ENCODE data around the gene FAM180A. TPM values are rescaled to one million over a fixed set of nuclear protein-coding genes. Genes with fewer than 3 reads are reported as not detected.
"Not testable (repeated sequence)": the region's sequence is repeated elsewhere in the genome, so short reads cannot be mapped to it uniquely, and the experiment has no call there.

FAM180A gene
- total RNA-seq, 2 donors from 2014 or later: not detected

- Mint-ChIP-seq H3K27me3 (ENCODE audit: low read depth) (peaks cover 21% of the 10 kb centered on the region), H3K4me3 (no peak overlapping the region), H3K4me1 (ENCODE audit: low read depth) (no peaks in the 10 kb centered on the region), H3K36me3 (ENCODE audit: insufficient read depth in 2 of 2) (no peaks in the 10 kb centered on the region), H3K9me3 (no peaks in the 10 kb centered on the region), H3K27ac (no peak overlapping the region)
- no peak for ATAC-seq (replicated peaks in 1 of 2)
- no peak for DNase-seq
Measured at GRCh38 chr7:135743907-135744731, 4.5 kb downstream of the FAM180A start.

GRCh38 chr7:135742371-135742770 is 6.2 kb downstream of the FAM180A start:
- no peak overlapping the region for H3K27ac Mint-ChIP-seq
- DNase-seq (no peak), ATAC-seq (replicated peaks in 1 of 2) (no peak)
- H3K9me3 Mint-ChIP-seq: no peaks in the 10 kb centered on the region
- H3K36me3 Mint-ChIP-seq (ENCODE audit: insufficient read depth in 2 of 2): no peaks in the 10 kb centered on the region
- no peak overlapping the region for H3K4me3 Mint-ChIP-seq
- H3K27me3 Mint-ChIP-seq (ENCODE audit: low read depth): peaks cover 21% of the 10 kb centered on the region
- no peaks in the 10 kb centered on the region for H3K4me1 Mint-ChIP-seq (ENCODE audit: low read depth)

GRCh38 chr7:135741905-135742304 is 6.7 kb downstream of the FAM180A start:
- Mint-ChIP-seq H3K27me3 (ENCODE audit: low read depth) (peaks cover 21% of the 10 kb centered on the region), H3K9me3 (no peaks in the 10 kb centered on the region), H3K4me3 (no peak overlapping the region), H3K4me1 (ENCODE audit: low read depth) (no peaks in the 10 kb centered on the region), H3K27ac (no peak overlapping the region), H3K36me3 (ENCODE audit: insufficient read depth in 2 of 2) (no peaks in the 10 kb centered on the region)
- ATAC-seq (replicated peaks in 1 of 2) (no peak), DNase-seq (no peak)

- Mint-ChIP-seq H3K36me3 (ENCODE audit: insufficient read depth in 2 of 2) (no peaks in the 10 kb centered on the region), H3K4me1 (ENCODE audit: low read depth) (no peaks in the 10 kb centered on the region), H3K4me3 (no peak overlapping the region), H3K27me3 (ENCODE audit: low read depth) (peaks cover 21% of the 10 kb centered on the region), H3K27ac (no peak overlapping the region), H3K9me3 (no peaks in the 10 kb centered on the region)
- no peak for ATAC-seq (replicated peaks in 1 of 2)
- DNase-seq: no peak
Measured at GRCh38 chr7:135740889-135741288, 7.7 kb downstream of the FAM180A start.

GRCh38 chr7:135737306-135737647 is 11.3 kb downstream of the FAM180A start:
- H3K27me3 Mint-ChIP-seq (ENCODE audit: low read depth): peaks cover 11% of the 10 kb centered on the region
- H3K9me3 Mint-ChIP-seq; ATAC-seq (replicated peaks in 1 of 2); H3K36me3 Mint-ChIP-seq (ENCODE audit: insufficient read depth in 2 of 2); H3K4me3 Mint-ChIP-seq; H3K27ac Mint-ChIP-seq; H3K4me1 Mint-ChIP-seq (ENCODE audit: low read depth); DNase-seq: not testable (repeated sequence)

GRCh38 chr7:135736586-135737305 is 11.9 kb downstream of the FAM180A start:
- Mint-ChIP-seq H3K4me3 (no peak overlapping the region), H3K27ac (no peak overlapping the region), H3K4me1 (ENCODE audit: low read depth) (no peaks in the 10 kb centered on the region), H3K9me3 (no peaks in the 10 kb centered on the region), H3K27me3 (ENCODE audit: low read depth) (peaks cover 6% of the 10 kb centered on the region), H3K36me3 (ENCODE audit: insufficient read depth in 2 of 2) (no peaks in the 10 kb centered on the region)
- DNase-seq (no peak), ATAC-seq (replicated peaks in 1 of 2) (no peak)

GRCh38 chr7:135734343-135734689 is 14.3 kb downstream of the FAM180A start:
- Mint-ChIP-seq H3K4me3 (no peak overlapping the region), H3K9me3 (no peaks in the 10 kb centered on the region), H3K27me3 (ENCODE audit: low read depth) (no peaks in the 10 kb centered on the region), H3K36me3 (ENCODE audit: insufficient read depth in 2 of 2) (no peaks in the 10 kb centered on the region), H3K4me1 (ENCODE audit: low read depth) (no peaks in the 10 kb centered on the region), H3K27ac (no peak overlapping the region)
- DNase-seq (no peak), ATAC-seq (replicated peaks in 1 of 2) (no peak)

- no peaks in the 10 kb centered on the region for H3K36me3 Mint-ChIP-seq (ENCODE audit: insufficient read depth in 2 of 2)
- no peak overlapping the region for H3K4me3 Mint-ChIP-seq
- ATAC-seq (replicated peaks in 1 of 2) (no peak), DNase-seq (no peak)
- H3K9me3 Mint-ChIP-seq: no peaks in the 10 kb centered on the region
- H3K27ac Mint-ChIP-seq: no peak overlapping the region
- H3K27me3 Mint-ChIP-seq (ENCODE audit: low read depth): no peaks in the 10 kb centered on the region
- H3K4me1 Mint-ChIP-seq (ENCODE audit: low read depth): no peaks in the 10 kb centered on the region
Measured at GRCh38 chr7:135733603-135734342, 14.8 kb downstream of the FAM180A start.

- H3K4me1 Mint-ChIP-seq (ENCODE audit: low read depth): no peaks in the 10 kb centered on the region
Measured at GRCh38 chr7:135731131-135731530, 17.5 kb downstream of the FAM180A start.

GRCh38 chr7:135729230-135729629 is 19.4 kb downstream of the FAM180A start:
- Mint-ChIP-seq H3K9me3 (no peaks in the 10 kb centered on the region), H3K36me3 (ENCODE audit: insufficient read depth in 2 of 2) (no peaks in the 10 kb centered on the region), H3K4me3 (no peak overlapping the region), H3K27me3 (ENCODE audit: low read depth) (peaks cover 7% of the 10 kb centered on the region), H3K27ac (no peak overlapping the region), H3K4me1 (ENCODE audit: low read depth) (no peaks in the 10 kb centered on the region)
- no peak for ATAC-seq (replicated peaks in 1 of 2)
- DNase-seq: no peak

More at GRCh38 chr7:135731131-135731530, 17.5 kb downstream of the FAM180A start:
- no peaks in the 10 kb centered on the region for H3K9me3 Mint-ChIP-seq
- ATAC-seq (replicated peaks in 1 of 2) (no peak), DNase-seq (no peak)
- H3K27me3 Mint-ChIP-seq (ENCODE audit: low read depth): peaks cover 4% of the 10 kb centered on the region
- H3K4me3 Mint-ChIP-seq: no peak overlapping the region
- no peaks in the 10 kb centered on the region for H3K36me3 Mint-ChIP-seq (ENCODE audit: insufficient read depth in 2 of 2)
- no peak overlapping the region for H3K27ac Mint-ChIP-seq

GRCh38 chr7:135728136-135728669 is 20.4 kb downstream of the FAM180A start, which contains the start of gene SLC13A4:
Gene SLC13A4 (minus strand): TSS chr7:135728186. CDS start chr7:135727496, 690 bp downstream.
- Mint-ChIP-seq H3K27ac (no peak within 1 kb of the TSS), H3K27me3 (ENCODE audit: low read depth) (peaks cover 7% of the 10 kb centered on the region), H3K4me3 (no peak within 1 kb of the TSS), H3K9me3 (no peaks in the 10 kb centered on the region), H3K4me1 (ENCODE audit: low read depth) (no peaks in the 10 kb centered on the region), H3K36me3 (ENCODE audit: insufficient read depth in 2 of 2) (no peaks in the 10 kb centered on the region)
- DNase-seq: no peak
- ATAC-seq (replicated peaks in 1 of 2): no peak

GRCh38 chr7:135726911-135727673 is 21.5 kb downstream of the FAM180A start:
- no peaks in the 10 kb centered on the region for H3K9me3 Mint-ChIP-seq
- no peaks in the 10 kb centered on the region for H3K36me3 Mint-ChIP-seq (ENCODE audit: insufficient read depth in 2 of 2)
- H3K4me3 Mint-ChIP-seq: no peak overlapping the region
- H3K4me1 Mint-ChIP-seq (ENCODE audit: low read depth): no peaks in the 10 kb centered on the region
- no peak overlapping the region for H3K27ac Mint-ChIP-seq
- peaks cover 7% of the 10 kb centered on the region for H3K27me3 Mint-ChIP-seq (ENCODE audit: low read depth)
- no peak for ATAC-seq (replicated peaks in 1 of 2)
- no peak for DNase-seq

Measured in activated T-cell treated with anti-CD3 and anti-CD28 coated beads, Interleukin-2, amount 50 U/mL, for 72 hours (primary cell).